ENCODE data around the gene RNU7-1.

RNU7-1 gene

GRCh38 chr12:6954316-6955107 lies 10.9 kb downstream of the RNU7-1 start:
- FAIRE-seq: no peak

GRCh38 chr12:6955108-6956020 lies 11.7 kb downstream of the RNU7-1 start:
- no peak for FAIRE-seq

GRCh38 chr12:6956021-6956727 lies 12.6 kb downstream of the RNU7-1 start:
- FAIRE-seq: no peak

- FAIRE-seq: no peak
Observed at GRCh38 chr12:6957151-6957701, 13.6 kb downstream of the RNU7-1 start.

- no peak for FAIRE-seq
Observed at GRCh38 chr12:6957741-6958608, 14.4 kb downstream of the RNU7-1 start.

- FAIRE-seq: no peak
Observed at GRCh38 chr12:6958609-6959057, 15.0 kb downstream of the RNU7-1 start.

- no peak for FAIRE-seq
Observed at GRCh38 chr12:6959058-6959804, 15.6 kb downstream of the RNU7-1 start.

GRCh38 chr12:6959805-6960592 lies 16.4 kb downstream of the RNU7-1 start:
- FAIRE-seq: no peak

- no peak for FAIRE-seq
Observed at GRCh38 chr12:6960593-6961277, 17.1 kb downstream of the RNU7-1 start.

GRCh38 chr12:6961278-6961694 lies 17.7 kb downstream of the RNU7-1 start:
- FAIRE-seq: no peak

- FAIRE-seq: no peak
Observed at GRCh38 chr12:6961695-6962284, 18.2 kb downstream of the RNU7-1 start.

GRCh38 chr12:6962285-6963015 lies 18.8 kb downstream of the RNU7-1 start:
- FAIRE-seq: no peak

- no peak for FAIRE-seq
Observed at GRCh38 chr12:6963016-6963731, 19.6 kb downstream of the RNU7-1 start.

GRCh38 chr12:6963791-6964413 lies 20.3 kb downstream of the RNU7-1 start:
- FAIRE-seq: no peak

- no peak for FAIRE-seq
Observed at GRCh38 chr12:6964605-6965025, 21.0 kb downstream of the RNU7-1 start.

- FAIRE-seq: no peak
Observed at GRCh38 chr12:6965026-6965661, 21.5 kb downstream of the RNU7-1 start.

GRCh38 chr12:6965714-6966113 lies 22.1 kb downstream of the RNU7-1 start:
- no peak for FAIRE-seq

All from colon (tissue), 2 donors.